ENCODE results near the gene CPM. TPM values are rescaled to one million over a fixed set of nuclear protein-coding genes. Genes with fewer than 3 reads are reported as not detected.
A peak's percentile ranks its signal among the peaks of the same experiment; 100 is the strongest.

The CPM gene
- total RNA-seq, 2 donors from 2014 or later: 8.4 to 17.7 TPM

DNA sequence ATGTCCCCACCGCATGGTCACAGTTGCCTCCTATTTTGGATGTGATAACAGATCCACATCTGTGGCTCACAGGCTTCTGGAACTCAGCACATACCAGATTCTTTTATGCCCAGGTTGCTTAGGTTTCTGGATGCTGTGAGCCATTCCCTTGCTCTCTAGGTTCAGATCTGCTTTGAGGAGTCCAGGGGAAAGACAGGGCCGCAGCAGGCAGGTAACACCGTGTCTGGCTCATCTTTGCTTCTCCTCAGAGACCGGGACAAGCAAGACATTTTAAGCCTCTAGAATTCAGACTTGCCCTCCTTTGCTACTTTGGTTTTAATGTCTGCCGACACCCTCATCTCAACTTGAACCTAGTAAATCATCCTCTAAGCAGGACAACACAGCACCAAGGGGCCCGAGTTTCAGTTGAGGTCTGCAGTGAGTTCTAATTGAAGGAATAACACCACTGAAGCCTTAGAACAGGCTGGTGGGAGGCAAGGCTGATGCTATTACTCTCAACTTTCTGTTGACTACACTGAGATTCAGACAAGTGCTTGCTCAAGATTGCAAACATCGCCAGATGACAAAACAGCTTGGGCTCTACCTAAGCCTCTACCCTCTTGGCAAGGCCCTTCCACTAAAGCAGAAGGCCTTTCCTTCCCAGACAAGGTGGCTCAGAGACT is 69.7 kb downstream of the CPM start:
- Mint-ChIP-seq H3K4me1 (ENCODE audit: low read depth) (peaks cover 7% of the 10 kb centered on the region), H3K27ac (no peak overlapping the region), H3K4me3 (no peak overlapping the region), H3K36me3 (ENCODE audit: insufficient read depth in 2 of 2) (no peaks in the 10 kb centered on the region), H3K27me3 (ENCODE audit: low read depth) (no peaks in the 10 kb centered on the region), H3K9me3 (no peaks in the 10 kb centered on the region)
- ATAC-seq (replicated peaks in 1 of 2) (no peak), DNase-seq (no peak)

GRCh38 chr12:68861890-68862289 is 71.1 kb downstream of the CPM start:
- no peak overlapping the region for H3K27ac Mint-ChIP-seq

DNA sequence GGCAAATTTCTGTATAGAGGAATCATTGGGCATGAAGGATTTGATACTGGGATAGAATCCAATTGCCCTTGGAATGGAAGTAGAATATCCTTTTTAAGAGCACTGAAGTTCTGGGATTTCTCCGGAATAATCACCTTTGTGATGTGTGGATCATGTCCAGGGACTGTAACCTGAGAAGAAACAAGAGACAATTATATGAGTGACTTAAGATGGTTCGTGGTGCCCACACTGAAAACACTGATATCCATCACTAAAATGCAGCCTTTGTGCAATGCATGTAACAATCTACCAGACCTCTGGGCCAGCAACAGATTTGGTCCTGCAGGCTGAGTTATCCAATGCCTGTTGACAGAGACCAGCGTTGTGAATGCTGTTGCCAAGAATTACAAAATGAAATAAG is 76.5 kb downstream of the CPM start:
- DNase-seq: no peak
- H3K36me3 Mint-ChIP-seq (ENCODE audit: insufficient read depth in 2 of 2): no peaks in the 10 kb centered on the region
- H3K9me3 Mint-ChIP-seq: no peaks in the 10 kb centered on the region
- no peak overlapping the region for H3K27ac Mint-ChIP-seq
- no peak for ATAC-seq (replicated peaks in 1 of 2)
- H3K27me3 Mint-ChIP-seq (ENCODE audit: low read depth): no peaks in the 10 kb centered on the region
- H3K4me1 Mint-ChIP-seq (ENCODE audit: low read depth): peaks cover 27% of the 10 kb centered on the region
- no peak overlapping the region for H3K4me3 Mint-ChIP-seq

More at GRCh38 chr12:68861890-68862289, 71.1 kb downstream of the CPM start:
- ATAC-seq (replicated peaks in 1 of 2) (no peak), DNase-seq (no peak)
- Mint-ChIP-seq H3K9me3 (no peaks in the 10 kb centered on the region), H3K4me1 (ENCODE audit: low read depth) (peaks cover 7% of the 10 kb centered on the region), H3K36me3 (ENCODE audit: insufficient read depth in 2 of 2) (no peaks in the 10 kb centered on the region), H3K4me3 (no peak overlapping the region), H3K27me3 (ENCODE audit: low read depth) (no peaks in the 10 kb centered on the region)

DNA sequence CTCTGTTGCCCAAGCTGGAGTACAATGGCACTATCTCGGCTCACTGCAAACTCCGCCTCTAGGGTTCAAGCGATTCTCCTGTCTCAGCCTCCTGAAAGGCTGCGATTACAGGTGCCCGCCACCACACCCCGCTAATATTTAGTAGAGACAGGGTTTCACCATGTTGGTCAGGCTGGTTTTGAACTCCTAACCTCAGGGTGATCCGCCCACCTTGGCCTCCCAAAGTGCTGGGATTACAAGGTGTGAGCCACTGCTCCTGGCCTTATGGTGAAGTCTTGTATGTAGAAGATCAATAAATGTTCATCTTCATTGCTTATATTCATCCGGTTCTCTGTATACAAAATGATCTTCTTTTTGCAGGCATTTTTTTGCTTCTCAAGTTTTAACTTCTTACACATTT is 77.2 kb downstream of the CPM start:
- H3K4me3 Mint-ChIP-seq: no peak overlapping the region
- peaks cover 27% of the 10 kb centered on the region for H3K4me1 Mint-ChIP-seq (ENCODE audit: low read depth)
- peak in 1 of 2 donors; percentile 2 for ATAC-seq (replicated peaks in 1 of 2)
- no peak for DNase-seq
- no peaks in the 10 kb centered on the region for H3K27me3 Mint-ChIP-seq (ENCODE audit: low read depth)
- H3K36me3 Mint-ChIP-seq (ENCODE audit: insufficient read depth in 2 of 2): no peaks in the 10 kb centered on the region
- no peak overlapping the region for H3K27ac Mint-ChIP-seq
- no peaks in the 10 kb centered on the region for H3K9me3 Mint-ChIP-seq

DNA sequence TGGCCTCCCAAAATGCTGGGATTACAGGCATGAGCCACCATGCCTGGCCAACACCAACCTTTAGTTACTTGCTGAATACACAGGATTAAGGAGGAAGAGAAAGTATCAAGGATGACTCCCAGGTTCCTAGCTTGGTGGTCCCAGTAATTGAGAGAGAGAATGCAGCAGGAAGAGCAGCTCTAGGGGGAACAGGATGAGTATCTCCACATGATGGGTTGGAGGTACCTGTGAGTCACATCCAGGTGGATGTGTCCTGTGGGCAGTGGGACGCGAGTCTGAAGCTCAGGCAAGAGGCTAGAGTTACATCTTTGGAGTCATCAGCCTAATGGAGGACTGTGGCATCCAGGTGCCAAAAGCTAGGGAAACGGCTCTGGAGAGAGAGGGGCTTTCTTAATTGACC is 77.9 kb downstream of the CPM start:
- peak in 1 of 2 donors; percentile 20 for ATAC-seq (replicated peaks in 1 of 2)
- H3K36me3 Mint-ChIP-seq (ENCODE audit: insufficient read depth in 2 of 2): no peaks in the 10 kb centered on the region
- no peak overlapping the region for H3K27ac Mint-ChIP-seq
- H3K27me3 Mint-ChIP-seq (ENCODE audit: low read depth): no peaks in the 10 kb centered on the region
- peaks cover 27% of the 10 kb centered on the region for H3K4me1 Mint-ChIP-seq (ENCODE audit: low read depth)
- no peak overlapping the region for H3K4me3 Mint-ChIP-seq
- DNase-seq: no peak
- H3K9me3 Mint-ChIP-seq: no peaks in the 10 kb centered on the region

- Mint-ChIP-seq H3K27me3 (ENCODE audit: low read depth) (no peaks in the 10 kb centered on the region), H3K27ac (peak overlapping the region; percentile 2), H3K36me3 (ENCODE audit: insufficient read depth in 2 of 2) (no peaks in the 10 kb centered on the region), H3K4me1 (ENCODE audit: low read depth) (peaks cover 27% of the 10 kb centered on the region), H3K4me3 (no peak overlapping the region), H3K9me3 (no peaks in the 10 kb centered on the region)
- DNase-seq: no peak
- ATAC-seq (replicated peaks in 1 of 2): peak in 1 of 2 donors; percentile 23
Observed at GRCh38 chr12:68854554-68854953, 78.4 kb downstream of the CPM start.

- no peak for DNase-seq
- no peaks in the 10 kb centered on the region for H3K27me3 Mint-ChIP-seq (ENCODE audit: low read depth)
- H3K9me3 Mint-ChIP-seq: no peaks in the 10 kb centered on the region
- ATAC-seq (replicated peaks in 1 of 2): peak in 1 of 2 donors; percentile 8
- peak overlapping the region; percentile 4 for H3K27ac Mint-ChIP-seq
- H3K4me1 Mint-ChIP-seq (ENCODE audit: low read depth): peaks cover 27% of the 10 kb centered on the region
- no peak overlapping the region for H3K4me3 Mint-ChIP-seq
- no peaks in the 10 kb centered on the region for H3K36me3 Mint-ChIP-seq (ENCODE audit: insufficient read depth in 2 of 2)
Observed at GRCh38 chr12:68854078-68854468, 78.9 kb downstream of the CPM start.

DNA sequence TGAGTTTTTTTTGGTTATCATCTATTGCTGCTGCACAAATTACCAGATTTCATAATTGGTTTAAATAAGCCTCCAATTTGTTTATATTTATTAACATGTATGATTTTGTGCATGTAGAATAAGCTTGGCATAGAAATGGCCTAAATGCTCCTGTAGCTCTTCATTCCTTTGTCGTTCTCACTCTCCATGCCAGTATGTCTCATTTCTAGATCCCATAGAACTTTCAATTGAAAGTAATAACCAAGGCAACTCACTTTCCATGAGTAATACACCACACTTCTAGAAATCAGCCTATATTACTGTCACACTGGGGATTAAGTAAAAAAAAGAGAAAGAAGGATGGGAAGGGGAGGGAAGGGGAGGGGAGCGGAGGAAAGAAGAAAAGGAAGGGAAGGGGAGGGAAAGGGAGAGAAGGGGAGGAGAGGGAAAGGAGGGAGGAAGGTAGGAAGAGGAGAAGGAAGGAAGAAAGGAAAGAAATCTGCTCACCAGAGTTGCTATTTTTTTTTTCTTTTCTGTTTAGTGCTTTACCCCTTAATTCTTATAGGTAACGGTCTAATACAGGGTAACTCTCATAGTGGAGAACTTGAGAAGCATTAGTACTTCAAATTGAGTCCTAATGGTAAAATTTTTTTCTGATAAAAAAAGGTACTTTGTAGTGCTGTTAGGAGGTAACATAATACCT is 79.4 kb downstream of the CPM start:
- no peak overlapping the region for H3K4me3 Mint-ChIP-seq
- H3K27me3 Mint-ChIP-seq (ENCODE audit: low read depth): no peaks in the 10 kb centered on the region

GRCh38 chr12:68851592-68852306 is 81.2 kb downstream of the CPM start:
- DNase-seq (no peak), ATAC-seq (replicated peaks in 1 of 2) (no peak)
- H3K4me1 Mint-ChIP-seq (ENCODE audit: low read depth): peaks cover 27% of the 10 kb centered on the region
- H3K36me3 Mint-ChIP-seq (ENCODE audit: insufficient read depth in 2 of 2): no peaks in the 10 kb centered on the region
- no peaks in the 10 kb centered on the region for H3K9me3 Mint-ChIP-seq
- peak overlapping the region; percentile 7 for H3K27ac Mint-ChIP-seq
- H3K27me3 Mint-ChIP-seq (ENCODE audit: low read depth): no peaks in the 10 kb centered on the region
- H3K4me3 Mint-ChIP-seq: no peak overlapping the region

More for the DNA sequence above, 79.4 kb downstream of the CPM start:
- ATAC-seq (replicated peaks in 1 of 2) (peak; percentile 47 to 68), DNase-seq (no peak)
- Mint-ChIP-seq H3K36me3 (ENCODE audit: insufficient read depth in 2 of 2) (no peaks in the 10 kb centered on the region), H3K4me1 (ENCODE audit: low read depth) (peaks cover 27% of the 10 kb centered on the region), H3K27ac (peak overlapping the region; percentile 4), H3K9me3 (no peaks in the 10 kb centered on the region)

- ATAC-seq (replicated peaks in 1 of 2) (no peak), DNase-seq (no peak)
- Mint-ChIP-seq H3K36me3 (ENCODE audit: insufficient read depth in 2 of 2) (no peaks in the 10 kb centered on the region), H3K4me1 (ENCODE audit: low read depth) (peaks cover 27% of the 10 kb centered on the region), H3K9me3 (no peaks in the 10 kb centered on the region), H3K27ac (no peak overlapping the region), H3K4me3 (no peak overlapping the region), H3K27me3 (ENCODE audit: low read depth) (no peaks in the 10 kb centered on the region)
Observed at GRCh38 chr12:68850390-68850789, 82.6 kb downstream of the CPM start.

DNA sequence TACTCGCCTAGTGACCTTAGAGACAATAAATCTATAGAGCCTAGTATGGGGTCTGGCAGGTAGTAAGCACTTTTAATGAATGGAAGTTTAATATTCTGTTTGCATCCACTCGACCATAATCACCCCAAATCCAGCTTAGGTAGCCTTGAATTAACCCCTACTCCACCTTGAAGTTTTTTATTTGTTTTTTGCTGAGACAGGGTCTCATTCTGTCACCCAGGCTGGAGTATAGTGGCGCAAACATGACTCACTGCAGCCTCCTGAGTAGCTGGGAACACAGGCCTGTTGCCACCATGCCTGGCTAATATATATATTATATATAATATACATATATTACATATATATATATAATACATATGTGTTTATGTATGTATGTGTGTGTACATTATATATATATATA is 86.2 kb downstream of the CPM start:
- Mint-ChIP-seq H3K36me3 (ENCODE audit: insufficient read depth in 2 of 2) (peaks cover 3 to 13% of the 10 kb centered on the region in 2 donors), H3K9me3 (no peaks in the 10 kb centered on the region), H3K4me3 (no peak overlapping the region), H3K27ac (peak overlapping the region; percentile 46), H3K4me1 (ENCODE audit: low read depth) (peaks cover 5% of the 10 kb centered on the region), H3K27me3 (ENCODE audit: low read depth) (no peaks in the 10 kb centered on the region)
- ATAC-seq (replicated peaks in 1 of 2) (no peak), DNase-seq (no peak)

- no peak for ATAC-seq (replicated peaks in 1 of 2)
- H3K4me1 Mint-ChIP-seq (ENCODE audit: low read depth): peaks cover 3% of the 10 kb centered on the region
- H3K9me3 Mint-ChIP-seq: no peaks in the 10 kb centered on the region
- no peaks in the 10 kb centered on the region for H3K27me3 Mint-ChIP-seq (ENCODE audit: low read depth)
- DNase-seq: no peak
- no peak overlapping the region for H3K4me3 Mint-ChIP-seq
- H3K27ac Mint-ChIP-seq: peak overlapping the region; percentile 63
- H3K36me3 Mint-ChIP-seq (ENCODE audit: insufficient read depth in 2 of 2): peaks cover 3 to 21% of the 10 kb centered on the region in 2 donors
Observed at GRCh38 chr12:68844788-68845695, 87.9 kb downstream of the CPM start.
